ENCODE measurements around the gene IFT52. TPM values are rescaled to one million over a fixed set of nuclear protein-coding genes. Genes with fewer than 3 reads are reported as not detected.
"Not testable (repeated sequence)": the region's sequence is repeated elsewhere in the genome, so short reads cannot be mapped to it uniquely, and the experiment has no call there.

The IFT52 gene
- polyA plus RNA-seq, 3 donors from 2014 or later: 40.0 to 46.2 (median 45.5) TPM

- H3K36me3 Mint-ChIP-seq: no peaks in the 10 kb centered on the region
- H3K27ac Mint-ChIP-seq: no peak overlapping the region
- no peak for DNase-seq
- H3K27me3 Mint-ChIP-seq (ENCODE audit: low read depth in 3 of 3): peaks cover 0 to 3% (median 0%) of the 10 kb centered on the region in 3 donors
- no peak overlapping the region for H3K4me3 Mint-ChIP-seq
- no peaks in the 10 kb centered on the region for H3K9me3 Mint-ChIP-seq
- peaks cover 12 to 13% of the 10 kb centered on the region in 2 donors for H3K4me1 Mint-ChIP-seq
These were observed 14.6 kb upstream of the IFT52 start for GRCh38 chr20:43576108-43576507.

DNA sequence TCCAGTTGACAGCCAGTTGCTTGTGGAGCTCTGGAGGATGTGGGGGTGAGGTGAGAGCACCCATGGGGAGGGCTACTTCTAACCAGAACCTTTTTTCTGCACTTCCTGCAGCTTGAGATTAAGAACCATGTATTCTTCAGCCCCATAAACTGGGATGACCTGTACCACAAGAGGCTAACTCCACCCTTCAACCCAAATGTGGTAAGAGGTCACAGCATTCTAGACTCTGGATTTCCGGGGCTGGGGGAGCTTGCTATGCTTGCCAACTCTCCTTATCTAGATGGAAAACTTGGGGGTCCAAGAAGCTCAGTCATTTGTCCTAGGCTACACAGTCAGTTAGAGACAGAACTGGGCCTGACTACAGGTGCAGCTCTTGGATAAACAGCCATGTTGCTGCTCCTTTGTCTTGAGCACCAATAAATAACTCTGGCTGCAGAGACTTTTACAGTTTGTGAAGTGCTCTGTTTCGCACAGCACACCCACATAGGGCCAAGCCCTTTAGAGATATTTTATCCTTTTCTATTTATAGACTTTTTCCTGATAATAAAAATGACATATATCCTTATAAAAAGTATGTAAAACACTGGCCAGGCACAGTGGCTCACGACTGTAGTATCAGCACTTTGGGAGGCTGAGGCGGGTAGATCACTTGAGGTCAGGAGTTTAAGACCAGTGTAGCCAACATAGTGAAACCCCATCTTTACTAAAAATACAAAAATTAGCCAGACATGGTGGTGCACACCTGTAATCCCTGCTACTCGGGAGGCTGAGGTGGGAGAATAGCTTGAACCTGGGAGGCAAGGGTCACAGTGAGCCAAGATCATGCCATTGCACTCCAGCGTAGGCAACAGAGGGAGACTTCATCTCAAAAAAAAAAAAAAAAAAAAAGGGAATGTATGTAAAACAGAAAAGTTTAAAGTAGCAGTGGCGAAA, 10.6 kb upstream of the IFT52 start:
- peak; percentile 5 to 9 (median 5) for DNase-seq
- H3K4me3 Mint-ChIP-seq: peak overlapping the region in 1 of 5 donors; percentile 4
- H3K27ac Mint-ChIP-seq: peak overlapping the region in 5 of 6 donors; percentile 30 to 62 (median 46)
- H3K27me3 Mint-ChIP-seq (ENCODE audit: low read depth in 3 of 3): peaks cover 0 to 9% (median 0%) of the 10 kb centered on the region in 3 donors
- peaks cover 12 to 13% of the 10 kb centered on the region in 2 donors for H3K4me1 Mint-ChIP-seq
- H3K9me3 Mint-ChIP-seq: no peaks in the 10 kb centered on the region
- no peaks in the 10 kb centered on the region for H3K36me3 Mint-ChIP-seq

DNA sequence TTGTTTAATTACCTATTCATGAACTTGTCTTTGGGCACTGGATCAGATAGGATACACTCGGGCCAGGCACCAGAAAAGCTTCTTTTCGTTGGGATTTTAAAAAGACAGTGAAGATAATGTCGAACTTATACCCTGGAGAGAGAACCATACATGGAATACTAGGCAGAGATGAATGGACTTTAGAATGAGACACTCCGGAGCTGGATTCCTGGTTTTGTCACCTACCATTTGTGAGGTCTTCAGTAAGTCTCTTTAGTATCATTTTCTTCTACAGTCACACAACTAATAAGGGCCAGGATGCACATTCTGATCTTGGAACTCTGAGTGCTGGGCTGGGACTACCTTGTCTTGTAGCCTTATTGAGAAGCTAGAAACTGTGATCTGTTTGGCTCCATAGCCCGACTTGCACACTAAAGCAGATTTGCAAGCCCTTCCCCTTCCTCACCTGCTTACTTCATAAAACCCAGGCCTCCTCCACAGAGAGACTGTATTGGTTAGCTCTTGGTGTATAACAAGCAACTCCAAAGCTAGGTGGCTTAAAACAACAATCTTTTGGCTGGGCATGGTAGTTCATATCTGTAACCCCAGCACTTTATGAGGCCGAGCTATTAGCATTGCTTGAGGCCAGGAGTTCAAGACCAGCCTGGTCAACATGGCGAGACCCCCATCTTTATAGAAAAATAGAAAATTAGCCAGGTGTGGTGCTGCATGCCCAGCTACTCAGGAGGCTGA, 7.4 kb upstream of the IFT52 start:
- no peak overlapping the region for H3K4me3 Mint-ChIP-seq
- no peak overlapping the region for H3K27ac Mint-ChIP-seq

DNA sequence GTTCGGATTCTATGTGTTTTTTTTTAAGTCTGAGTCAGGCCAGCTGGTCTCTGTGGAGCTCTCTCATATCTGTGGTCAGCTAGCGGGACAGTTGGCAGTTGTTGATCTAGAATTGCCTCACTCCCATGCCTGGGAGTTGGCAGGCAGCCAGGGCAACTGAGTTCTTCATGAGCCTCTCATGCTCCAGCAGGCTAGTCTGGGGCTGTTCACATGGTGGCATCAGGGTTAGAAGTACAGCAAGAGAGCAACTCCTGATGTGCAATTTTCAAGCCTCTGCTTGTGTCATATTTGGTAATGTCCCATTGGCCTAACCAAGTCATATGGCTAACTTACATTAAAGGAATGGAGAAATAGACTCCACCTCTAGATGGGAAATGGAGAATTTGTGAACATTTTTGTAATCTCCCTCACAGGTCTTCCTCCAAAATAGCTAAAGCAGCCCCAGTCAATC, 6.7 kb upstream of the IFT52 start:
- Mint-ChIP-seq H3K27ac (no peak overlapping the region), H3K4me3 (no peak overlapping the region), H3K27me3 (ENCODE audit: low read depth in 3 of 3) (peaks cover 0 to 6% (median 0%) of the 10 kb centered on the region in 3 donors), H3K9me3 (no peaks in the 10 kb centered on the region), H3K36me3 (no peaks in the 10 kb centered on the region), H3K4me1 (peaks cover 11 to 12% of the 10 kb centered on the region in 2 donors)
- DNase-seq: no peak

More for the DNA sequence above, 7.4 kb upstream of the IFT52 start:
- no peak for DNase-seq
- H3K36me3 Mint-ChIP-seq: no peaks in the 10 kb centered on the region
- no peaks in the 10 kb centered on the region for H3K9me3 Mint-ChIP-seq
- H3K27me3 Mint-ChIP-seq (ENCODE audit: low read depth in 3 of 3): peaks cover 0 to 6% (median 0%) of the 10 kb centered on the region in 3 donors
- peaks cover 12 to 13% of the 10 kb centered on the region in 2 donors for H3K4me1 Mint-ChIP-seq

DNA sequence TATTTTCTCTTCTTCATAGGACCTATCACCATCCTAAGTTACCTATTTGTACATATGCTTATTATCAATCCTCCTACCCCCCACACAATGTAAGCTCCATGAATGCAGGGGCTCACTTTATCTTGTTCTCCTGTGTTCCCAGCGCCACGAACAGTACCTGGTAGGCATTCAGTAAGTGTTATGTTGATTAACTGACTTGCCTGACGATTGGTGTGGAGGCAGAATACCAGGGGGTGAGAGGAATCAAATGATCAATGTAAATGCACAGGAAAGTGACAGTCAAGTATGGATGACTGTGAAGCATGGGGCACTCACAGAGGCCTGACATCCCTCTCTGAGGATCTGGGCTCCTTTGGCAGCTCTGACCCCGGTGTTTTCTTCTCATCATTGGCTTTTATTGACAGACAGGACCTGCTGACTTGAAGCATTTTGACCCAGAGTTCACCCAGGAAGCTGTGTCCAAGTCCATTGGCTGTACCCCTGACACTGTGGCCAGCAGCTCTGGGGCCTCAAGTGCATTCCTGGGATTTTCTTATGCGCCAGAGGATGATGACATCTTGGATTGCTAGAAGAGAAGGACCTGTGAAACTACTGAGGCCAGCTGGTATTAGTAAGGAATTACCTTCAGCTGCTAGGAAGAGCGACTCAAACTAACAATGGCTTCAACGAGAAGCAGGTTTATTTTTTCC, 6.1 kb upstream of the IFT52 start:
- DNase-seq: no peak
- Mint-ChIP-seq H3K27me3 (ENCODE audit: low read depth in 3 of 3) (peaks cover 0 to 6% (median 0%) of the 10 kb centered on the region in 3 donors), H3K27ac (no peak overlapping the region), H3K4me3 (no peak overlapping the region), H3K9me3 (no peaks in the 10 kb centered on the region), H3K36me3 (no peaks in the 10 kb centered on the region), H3K4me1 (peaks cover 5 to 6% of the 10 kb centered on the region in 2 donors)

DNA sequence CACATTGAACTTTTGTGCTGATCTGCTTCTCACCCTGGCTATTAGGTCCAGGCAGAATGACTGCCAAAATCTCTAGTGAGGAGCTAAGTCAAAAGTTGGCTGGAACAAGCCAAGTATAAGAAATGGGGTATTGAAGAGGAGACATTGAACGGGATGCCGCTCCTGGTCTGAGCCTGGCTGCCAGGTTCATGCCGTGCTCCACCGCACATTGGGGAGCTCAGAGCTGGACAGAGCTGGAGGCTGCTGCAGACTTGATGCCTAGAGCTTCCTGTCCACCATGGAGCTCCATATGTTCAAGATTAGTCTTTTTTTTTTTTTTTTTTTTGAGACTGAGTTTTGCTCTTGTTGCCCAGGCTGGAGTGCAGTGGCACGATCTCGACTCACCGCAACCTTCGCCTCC, 4.1 kb upstream of the IFT52 start:
- H3K27me3 Mint-ChIP-seq (ENCODE audit: low read depth in 3 of 3): peaks cover 0 to 6% (median 0%) of the 10 kb centered on the region in 3 donors
- H3K4me1 Mint-ChIP-seq: peaks cover 18 to 20% of the 10 kb centered on the region in 2 donors
- H3K4me3 Mint-ChIP-seq: no peak overlapping the region
- DNase-seq: no peak
- no peaks in the 10 kb centered on the region for H3K36me3 Mint-ChIP-seq
- no peak overlapping the region for H3K27ac Mint-ChIP-seq
- no peaks in the 10 kb centered on the region for H3K9me3 Mint-ChIP-seq

GRCh38 chr20:43588526-43588925, 2.2 kb upstream of the IFT52 start:
- H3K27ac Mint-ChIP-seq; H3K4me3 Mint-ChIP-seq; DNase-seq; H3K9me3 Mint-ChIP-seq; H3K27me3 Mint-ChIP-seq (ENCODE audit: low read depth in 3 of 3); H3K36me3 Mint-ChIP-seq: not testable (repeated sequence)
- peaks cover 22 to 23% of the 10 kb centered on the region in 2 donors for H3K4me1 Mint-ChIP-seq

GRCh38 chr20:43590036-43590391, 723 bp upstream of the IFT52 start:
- Mint-ChIP-seq H3K4me3 (peak overlapping the region; percentile 93 to 96 (median 95)), H3K27me3 (ENCODE audit: low read depth in 3 of 3) (no peaks in the 10 kb centered on the region), H3K36me3 (peaks cover 0 to 8% (median 4%) of the 10 kb centered on the region in 3 donors), H3K4me1 (peaks cover 22 to 23% of the 10 kb centered on the region in 2 donors), H3K9me3 (no peaks in the 10 kb centered on the region), H3K27ac (peak overlapping the region; percentile 90 to 97 (median 96))
- DNase-seq: no peak

DNA sequence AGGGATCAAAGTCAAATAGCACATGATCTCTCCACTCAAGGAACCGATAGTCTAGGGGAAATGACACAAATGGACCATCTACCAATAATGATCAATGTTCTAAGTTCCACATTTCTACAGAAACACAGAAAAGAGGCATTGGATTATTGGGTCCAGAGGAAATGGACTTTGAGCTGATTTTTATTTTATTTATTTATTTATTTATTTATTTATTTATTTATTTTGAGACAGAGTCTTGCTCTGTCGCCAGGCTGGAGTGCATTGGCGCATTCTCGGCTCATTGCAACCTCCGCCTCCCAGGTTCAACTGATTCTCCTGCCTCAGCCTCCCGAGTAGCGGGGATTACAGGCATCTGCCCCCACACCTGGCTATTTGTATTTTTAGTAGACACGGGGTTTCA, 11.2 kb downstream of the IFT52 start:
- not testable (repeated sequence) for DNase-seq; H3K27me3 Mint-ChIP-seq (ENCODE audit: low read depth in 3 of 3); H3K9me3 Mint-ChIP-seq; H3K27ac Mint-ChIP-seq; H3K4me3 Mint-ChIP-seq; H3K4me1 Mint-ChIP-seq
- peaks cover 8 to 30% (median 17%) of the 10 kb centered on the region in 3 donors for H3K36me3 Mint-ChIP-seq

- Mint-ChIP-seq H3K4me3 (no peak overlapping the region), H3K36me3 (peaks cover 5 to 24% (median 13%) of the 10 kb centered on the region in 3 donors), H3K27ac (no peak overlapping the region), H3K27me3 (ENCODE audit: low read depth in 3 of 3) (peaks cover 0 to 2% (median 0%) of the 10 kb centered on the region in 3 donors), H3K9me3 (no peaks in the 10 kb centered on the region), H3K4me1 (no peaks in the 10 kb centered on the region)
- DNase-seq: no peak
These were observed 12.4 kb downstream of the IFT52 start for GRCh38 chr20:43603124-43603523.

- Mint-ChIP-seq H3K27me3 (ENCODE audit: low read depth in 3 of 3) (no peaks in the 10 kb centered on the region), H3K9me3 (no peaks in the 10 kb centered on the region), H3K36me3 (peaks cover 0 to 21% (median 13%) of the 10 kb centered on the region in 3 donors), H3K4me3 (no peak overlapping the region), H3K4me1 (no peaks in the 10 kb centered on the region), H3K27ac (no peak overlapping the region)
- DNase-seq: no peak
These were observed 15.0 kb downstream of the IFT52 start for GRCh38 chr20:43605715-43606114.

- H3K36me3 Mint-ChIP-seq: peaks cover 3 to 21% (median 8%) of the 10 kb centered on the region in 3 donors
- not testable (repeated sequence) for H3K9me3 Mint-ChIP-seq
These were observed 16.5 kb downstream of the IFT52 start for GRCh38 chr20:43607278-43607677.

DNA sequence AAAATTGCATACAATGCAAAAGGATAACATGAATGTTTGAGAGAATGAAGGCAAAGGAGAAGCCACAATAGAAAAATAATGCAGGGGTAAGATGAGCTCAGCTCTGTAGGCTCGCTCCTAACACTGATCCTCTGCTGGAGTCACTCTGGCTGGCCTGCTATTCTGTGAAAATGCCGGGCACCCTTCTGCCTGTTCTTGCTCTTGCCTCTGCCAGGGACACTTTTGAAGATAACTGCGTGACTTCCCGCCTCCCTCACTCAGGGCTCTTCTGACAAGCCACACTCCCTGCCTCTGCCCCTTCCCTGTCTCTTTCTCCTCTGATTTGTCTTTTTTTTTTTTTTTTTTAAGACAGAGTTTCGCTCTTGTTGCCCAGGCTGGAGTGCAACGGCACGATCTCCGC, 40.9 kb downstream of the IFT52 start:
- Mint-ChIP-seq H3K4me1 (no peaks in the 10 kb centered on the region), H3K27ac (no peak overlapping the region), H3K27me3 (ENCODE audit: low read depth in 3 of 3) (no peaks in the 10 kb centered on the region), H3K36me3 (peaks cover 19 to 37% (median 26%) of the 10 kb centered on the region in 3 donors), H3K9me3 (no peaks in the 10 kb centered on the region), H3K4me3 (no peak overlapping the region)
- no peak for DNase-seq

More at GRCh38 chr20:43607278-43607677, 16.5 kb downstream of the IFT52 start:
- not testable (repeated sequence) for H3K27me3 Mint-ChIP-seq (ENCODE audit: low read depth in 3 of 3); DNase-seq; H3K4me3 Mint-ChIP-seq; H3K4me1 Mint-ChIP-seq; H3K27ac Mint-ChIP-seq

Measured in immature natural killer cell (primary cell).